ENCODE measurements around the gene KCNN1. TPM values are rescaled to one million over a fixed set of nuclear protein-coding genes. Genes with fewer than 3 reads are reported as not detected.
A peak's percentile ranks its signal among the peaks of the same experiment; 100 is the strongest.

KCNN1 gene
- total RNA-seq, 3 donors from 2014 or later, result 0.33 to 0.59 TPM; not detected in 1

DNA sequence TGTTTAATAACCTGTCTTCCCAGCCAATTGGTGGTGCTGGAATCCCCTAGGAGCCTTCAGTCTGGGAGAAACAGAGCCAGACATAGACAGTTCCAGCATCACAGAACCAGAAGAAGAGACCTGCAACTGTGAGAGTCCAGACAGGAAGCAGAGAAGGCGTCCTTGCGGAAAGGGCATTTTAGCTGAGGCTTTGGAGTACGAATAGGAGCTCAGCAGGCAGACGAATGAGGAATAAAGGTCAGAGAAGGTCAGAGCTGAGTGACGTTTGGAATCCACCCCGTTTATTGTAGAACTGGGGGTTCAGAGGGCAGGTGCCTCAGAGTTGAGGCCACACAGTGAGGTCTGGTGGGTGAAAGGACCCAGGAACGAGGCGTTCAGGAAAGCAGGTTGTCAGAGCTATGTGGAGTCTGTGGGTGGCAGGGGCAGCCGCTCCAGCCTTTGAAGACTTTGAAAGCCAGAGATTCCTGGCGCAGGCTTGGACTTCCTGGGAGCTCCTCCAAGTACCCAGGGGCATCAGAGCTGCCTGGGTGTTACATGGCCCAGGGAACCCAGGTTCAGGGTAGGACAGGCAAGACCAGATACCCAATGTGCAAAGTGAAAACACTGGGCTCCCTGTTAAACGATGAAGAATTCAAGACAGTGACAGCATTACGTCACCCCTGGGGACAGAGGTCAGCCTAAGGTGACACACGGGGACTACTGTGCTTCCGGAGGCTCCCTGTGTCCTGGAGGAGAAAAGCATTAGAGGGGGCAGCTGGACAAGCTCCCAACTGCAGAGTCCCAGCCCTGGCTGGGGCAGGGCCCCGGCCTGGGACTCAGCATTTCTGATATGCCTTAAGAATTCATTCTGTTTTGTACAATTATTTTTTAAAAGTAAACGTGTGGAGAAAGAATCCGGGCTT lies 46.6 kb downstream of the KCNN1 start:
- no peaks in the 10 kb centered on the region for H3K36me3 ChIP-seq

GRCh38 chr19:18014197-18014596 lies 47.3 kb downstream of the KCNN1 start:
- intact Hi-C loops (cut with DNase I; ENCODE audit: low total_unique reads), result no loop called here
- H3K9me3 ChIP-seq, result no peaks in the 10 kb centered on the region
- no peaks in the 10 kb centered on the region for H3K36me3 ChIP-seq
- peak overlapping the region; percentile 64 to 91 for H3K27ac ChIP-seq
- H3K4me1 ChIP-seq, result no peaks in the 10 kb centered on the region
- H3K4me3 ChIP-seq, result no peak overlapping the region
- no peak for DNase-seq (ENCODE audit: low spot score in 2 of 2)
- H3K27me3 ChIP-seq, result no peaks in the 10 kb centered on the region
- TF ChIP-seq CTCF (IDR thresholded peaks at IDR 0.05) (no peak), POLR2AphosphoS5 (IDR thresholded peaks at IDR 0.05) (no peak), POLR2A (IDR thresholded peaks at IDR 0.05) (no peak)

More for the DNA sequence above, 46.6 kb downstream of the KCNN1 start:
- DNase-seq (ENCODE audit: low spot score in 2 of 2), result peak; percentile 69 to 94
- intact Hi-C loops (cut with DNase I; ENCODE audit: low total_unique reads), result no loop called here
- TF ChIP-seq POLR2A (IDR thresholded peaks at IDR 0.05) (no peak), CTCF (IDR thresholded peaks at IDR 0.05) (no peak), POLR2AphosphoS5 (IDR thresholded peaks at IDR 0.05) (peak in 1 of 3 donors; percentile 77)
- Histone ChIP-seq H3K9me3 (no peaks in the 10 kb centered on the region), H3K4me3 (peak overlapping the region in 2 of 3 donors; percentile 2 to 24), H3K27ac (peak overlapping the region; percentile 64 to 91), H3K4me1 (no peaks in the 10 kb centered on the region), H3K27me3 (no peaks in the 10 kb centered on the region)

- DNase-seq (ENCODE audit: low spot score in 2 of 2), result no peak
- intact Hi-C loops (cut with DNase I; ENCODE audit: low total_unique reads), result no loop called here
- Histone ChIP-seq H3K4me3 (no peak overlapping the region), H3K9me3 (no peaks in the 10 kb centered on the region), H3K4me1 (peaks cover 14 to 17% of the 10 kb centered on the region in 2 donors), H3K27ac (peak overlapping the region; percentile 68 to 82), H3K36me3 (no peaks in the 10 kb centered on the region), H3K27me3 (no peaks in the 10 kb centered on the region)
- TF ChIP-seq CTCF (IDR thresholded peaks at IDR 0.05) (no peak), POLR2A (IDR thresholded peaks at IDR 0.05) (no peak), POLR2AphosphoS5 (IDR thresholded peaks at IDR 0.05) (no peak)
Observed at GRCh38 chr19:18016209-18016910, 49.5 kb downstream of the KCNN1 start.

GRCh38 chr19:18017275-18018083 lies 50.6 kb downstream of the KCNN1 start:
- peaks cover 18 to 26% of the 10 kb centered on the region in 2 donors for H3K4me1 ChIP-seq
- no peaks in the 10 kb centered on the region for H3K9me3 ChIP-seq
- H3K27ac ChIP-seq, result peak overlapping the region; percentile 68 to 82
- no peak for DNase-seq (ENCODE audit: low spot score in 2 of 2)
- intact Hi-C loops (cut with DNase I; ENCODE audit: low total_unique reads), result no loop called here
- no peaks in the 10 kb centered on the region for H3K27me3 ChIP-seq
- peak in 1 of 3 donors; percentile 52 for TF ChIP-seq POLR2AphosphoS5 (IDR thresholded peaks at IDR 0.05)
- TF ChIP-seq CTCF (IDR thresholded peaks at IDR 0.05), result no peak
- H3K4me3 ChIP-seq, result no peak overlapping the region
- H3K36me3 ChIP-seq, result no peaks in the 10 kb centered on the region

Measured in breast epithelium (tissue), 4 donors.